SKM-1 (cell line): ENCODE data around the gene FOXD4L5.
"Not testable (repeated sequence)": the region's sequence is repeated elsewhere in the genome, so short reads cannot be mapped to it uniquely, and the experiment has no call there.

ENCODE experiments used
- DNase-seq: peaks from one replicate; lab custom pipeline; 2025; ENCODE audit not compliant: unreplicated experiment; lab: John Stamatoyannopoulos, UW

FOXD4L5 gene

GRCh38 chr9:65285109-65285508 lies at the start of gene FOXD4L5:
Gene FOXD4L5 (minus strand): TSS chr9:65285209. CDS start chr9:65284377, 832 bp downstream.
- not testable (repeated sequence) for DNase-seq

GRCh38 chr9:65283943-65284342 lies 1.1 kb downstream of the FOXD4L5 start:
- not testable (repeated sequence) for DNase-seq

- not testable (repeated sequence) for DNase-seq
Measured at GRCh38 chr9:65282976-65283375, 2.0 kb downstream of the FOXD4L5 start.
